Measurements from ENCODE around the gene FGF9.

FGF9 gene

DNA sequence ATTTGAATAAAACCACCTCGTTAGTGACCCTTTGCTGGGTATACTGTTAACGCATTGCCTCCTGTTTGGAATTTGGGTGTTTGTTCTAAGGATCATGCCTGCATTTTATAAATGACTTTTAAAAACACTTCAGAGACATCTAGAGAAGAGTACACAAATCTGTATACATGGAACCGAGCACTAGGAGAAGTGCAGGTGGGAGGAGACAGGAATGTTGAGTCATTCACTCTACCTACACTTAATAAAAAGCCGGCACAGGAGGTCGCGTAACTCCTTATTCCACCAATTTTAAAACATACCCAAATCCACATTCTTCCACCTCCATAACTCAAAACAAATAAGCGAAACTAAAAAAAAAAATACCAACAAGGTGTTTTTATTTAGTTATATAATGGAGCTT, 48.6 kb downstream of the FGF9 start:
- no peak for DNase-seq

DNA sequence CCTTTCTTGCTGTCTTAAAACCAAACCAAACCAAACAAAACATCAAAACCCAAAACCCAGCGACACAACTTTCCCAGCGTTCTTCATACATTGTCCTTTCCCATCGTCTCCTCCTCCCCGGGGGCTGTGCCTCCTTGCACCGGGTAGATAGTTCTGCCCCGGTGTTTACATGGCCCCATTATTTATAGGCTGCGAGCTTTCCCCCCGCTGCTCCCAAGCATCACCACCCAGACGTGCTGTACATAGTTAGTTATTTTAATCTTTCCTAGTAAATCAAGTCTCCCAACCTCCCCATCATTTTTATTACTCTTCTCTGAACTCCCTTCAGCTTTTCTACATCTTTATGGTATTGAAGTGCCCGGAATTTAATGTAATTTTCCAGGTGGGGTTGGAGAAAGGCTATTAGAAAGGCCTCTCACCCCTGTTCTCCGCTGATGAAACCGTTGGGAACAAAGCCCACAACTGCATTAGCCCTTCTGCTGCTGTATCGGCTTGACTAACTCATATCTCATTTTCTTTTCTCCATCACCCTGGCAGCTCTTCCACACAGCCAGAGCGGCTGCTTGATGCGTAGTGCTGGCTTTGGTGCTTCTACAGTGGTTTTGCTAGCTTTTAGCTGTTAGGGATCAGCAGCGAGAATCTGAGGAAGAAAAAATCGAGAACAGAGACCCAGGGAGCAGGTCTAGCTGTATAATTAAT, 53.1 kb downstream of the FGF9 start:
- DNase-seq, result no peak

DNA sequence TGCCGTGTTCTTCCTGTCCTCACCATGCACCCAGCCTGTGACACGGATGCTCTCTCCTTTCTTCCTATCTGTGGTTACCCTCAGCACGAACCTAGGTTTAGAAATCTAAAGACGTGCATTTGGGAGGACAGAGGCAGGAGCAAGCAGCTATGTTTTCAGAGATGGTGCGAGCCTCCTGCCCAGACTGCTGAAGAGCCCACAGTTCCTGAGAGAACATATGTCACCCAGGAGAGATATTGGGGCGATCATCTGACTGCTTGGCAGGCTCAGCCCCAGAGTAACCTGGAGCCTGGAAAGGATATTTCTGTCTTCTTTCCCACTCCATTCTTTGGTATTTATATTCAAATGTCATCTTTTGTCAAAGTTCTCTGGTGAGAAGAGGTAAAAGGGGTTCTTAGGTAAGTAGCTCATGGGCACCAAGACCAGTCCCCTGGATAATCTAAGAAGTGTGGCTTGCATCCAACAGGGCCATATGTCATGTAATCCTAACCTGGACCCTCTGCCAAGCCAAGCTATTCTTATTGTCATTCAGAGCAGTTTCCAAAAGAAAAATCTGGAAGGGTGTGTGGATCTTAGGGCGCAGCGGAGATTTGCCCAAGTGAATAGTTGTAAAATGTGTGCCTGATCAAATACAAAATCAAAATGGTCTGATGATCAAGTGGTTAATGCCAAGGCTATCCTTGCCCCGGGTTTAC, 59.5 kb downstream of the FGF9 start:
- DNase-seq, result peak; percentile 25 to 32

DNA sequence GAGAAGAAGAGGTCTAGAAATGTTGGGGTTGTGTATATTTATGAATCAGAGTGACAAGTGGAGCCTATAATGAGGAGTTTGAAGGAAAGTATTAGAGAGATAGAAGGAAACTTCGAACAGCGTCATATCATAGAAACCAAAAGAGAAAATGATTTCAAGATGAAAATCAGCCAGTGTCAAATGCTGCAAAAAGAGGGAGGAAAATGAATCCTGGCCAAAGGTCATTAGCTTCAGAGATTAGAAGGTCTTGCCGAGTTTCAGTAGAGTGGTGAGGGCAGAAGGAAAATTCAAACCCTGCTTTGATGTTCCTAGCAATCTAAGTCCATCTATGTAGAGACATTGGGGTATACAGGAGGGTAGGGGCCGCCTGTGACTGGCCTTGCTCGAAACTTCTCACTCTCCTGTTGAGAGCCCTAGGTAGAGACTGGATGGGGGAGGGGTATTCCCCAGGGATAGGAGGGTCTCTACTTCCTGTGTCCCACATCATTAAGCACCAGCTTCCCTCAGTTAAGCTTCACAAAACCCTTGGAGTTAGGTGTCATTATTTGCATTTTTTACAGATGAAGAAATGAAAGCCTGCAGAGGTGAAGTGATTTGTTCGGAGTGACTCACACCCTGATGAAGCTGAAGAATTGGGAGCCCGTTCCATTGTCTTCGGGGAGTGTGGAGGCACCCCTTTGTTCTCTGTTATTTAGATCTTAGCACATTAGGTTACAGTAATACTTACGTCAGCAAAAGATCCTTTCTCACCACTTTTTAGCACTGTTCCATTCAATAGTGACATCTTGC, 62.8 kb downstream of the FGF9 start:
- no peak for DNase-seq

DNA sequence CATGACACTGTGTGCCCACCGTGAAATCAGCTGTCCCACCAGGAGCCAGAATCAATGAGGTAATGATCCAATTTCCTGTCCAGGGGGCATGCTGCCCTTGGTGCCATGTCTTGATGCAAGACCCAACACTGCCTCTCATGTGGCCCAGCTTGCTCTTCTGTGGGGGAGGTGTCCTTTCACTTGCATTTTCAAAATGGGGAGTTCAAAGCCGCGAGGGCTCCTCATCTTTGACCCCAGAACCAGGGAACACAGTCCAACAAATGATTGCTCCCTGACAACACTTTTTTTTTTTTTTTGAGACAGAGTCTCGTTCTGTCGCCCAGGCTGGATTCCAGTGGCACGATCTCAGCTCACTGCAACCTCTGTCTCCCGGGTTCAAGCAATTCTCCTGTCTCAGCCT, 64.1 kb downstream of the FGF9 start:
- DNase-seq, result no peak

DNA sequence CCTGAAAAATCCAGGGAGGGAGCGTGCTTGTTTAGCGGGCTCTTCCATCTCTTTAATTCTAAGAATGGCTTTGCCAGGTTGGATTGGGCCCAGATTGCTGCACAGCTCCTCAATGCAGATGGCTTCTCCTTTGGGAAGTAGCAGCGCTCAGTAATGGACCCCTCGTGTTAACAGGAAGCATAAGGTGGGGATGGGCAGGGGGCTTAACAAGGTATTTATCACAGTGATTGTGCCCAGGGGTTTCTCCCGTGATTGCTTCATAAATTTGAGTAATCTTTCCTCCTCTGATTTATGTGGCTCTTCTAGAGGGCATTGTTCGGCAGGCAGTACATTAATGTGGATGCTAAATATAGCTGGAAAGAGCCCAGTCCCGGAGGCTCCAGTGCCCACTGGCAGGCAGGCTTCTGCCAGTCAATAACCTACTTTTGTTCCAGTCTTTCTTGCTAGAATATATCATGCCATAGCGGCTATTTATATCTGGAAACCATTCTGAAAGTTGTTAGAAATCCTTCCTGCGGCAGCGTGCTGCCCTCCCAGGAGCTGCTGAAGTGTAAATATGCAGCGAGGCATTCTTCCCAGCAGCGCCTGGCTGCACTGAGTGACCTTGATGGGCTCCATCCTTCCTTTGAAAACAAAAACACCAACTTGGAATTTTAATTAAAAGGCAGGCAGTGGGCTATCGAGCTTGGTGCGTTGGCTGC, 65.0 kb downstream of the FGF9 start:
- DNase-seq, result no peak

DNA sequence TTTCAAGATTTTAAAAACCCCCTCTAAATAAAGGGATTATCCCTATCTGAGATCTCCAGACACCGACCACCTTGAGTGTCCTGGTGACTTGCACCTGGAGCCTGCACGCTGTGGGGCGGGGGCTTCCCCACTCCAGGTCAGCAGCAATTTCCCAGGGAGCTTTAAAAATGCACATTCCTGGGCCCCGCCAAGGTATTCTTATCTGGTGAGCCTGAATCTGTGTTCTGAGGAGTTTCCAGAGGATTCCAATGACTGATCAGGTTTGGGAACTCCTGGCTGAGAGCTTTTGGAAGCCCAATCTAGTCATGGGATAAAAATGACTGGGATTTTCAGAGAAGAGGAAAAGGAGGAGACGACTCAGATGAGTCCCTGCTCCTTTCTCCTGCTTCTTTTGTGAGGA, 66.1 kb downstream of the FGF9 start:
- no peak for DNase-seq

DNA sequence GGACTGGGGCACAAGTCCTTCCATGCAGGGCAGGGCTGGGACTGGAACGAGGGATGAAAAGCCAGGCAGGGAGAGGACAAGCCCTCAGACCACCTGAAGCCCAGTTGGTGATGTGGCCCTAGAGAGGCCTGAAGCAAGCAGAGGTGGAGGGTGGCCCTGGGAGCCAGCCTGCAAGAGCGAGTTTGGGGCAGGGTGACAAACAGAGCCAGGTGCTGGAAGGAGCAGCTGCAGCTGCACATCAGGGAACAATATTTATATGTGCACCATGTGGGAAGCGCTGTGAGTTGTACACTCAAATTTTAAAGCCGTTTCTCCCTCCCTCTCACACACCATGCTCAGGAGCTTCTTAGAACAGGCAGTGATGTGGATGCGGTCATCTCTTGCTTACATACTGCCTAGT, 67.8 kb downstream of the FGF9 start:
- no peak for DNase-seq

DNA sequence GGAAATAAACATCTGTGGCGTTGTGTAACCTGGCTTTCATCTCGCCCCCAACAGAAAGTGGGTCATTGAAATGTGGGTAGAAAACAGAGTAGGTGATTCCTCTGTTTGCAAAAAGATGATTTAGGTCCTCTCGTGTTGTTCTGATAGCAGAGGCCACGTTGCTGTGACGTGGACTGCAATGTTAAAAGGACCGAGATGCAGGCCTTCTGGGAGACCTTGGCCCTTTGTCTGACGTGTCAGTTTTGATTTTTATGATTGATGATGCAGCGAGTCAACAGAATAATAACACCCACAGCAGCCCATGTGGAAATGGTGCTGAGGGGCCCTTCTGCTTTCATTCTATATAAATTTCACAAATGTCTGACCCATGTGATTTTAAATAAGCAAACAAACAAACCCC, 68.9 kb downstream of the FGF9 start:
- DNase-seq, result no peak

DNA sequence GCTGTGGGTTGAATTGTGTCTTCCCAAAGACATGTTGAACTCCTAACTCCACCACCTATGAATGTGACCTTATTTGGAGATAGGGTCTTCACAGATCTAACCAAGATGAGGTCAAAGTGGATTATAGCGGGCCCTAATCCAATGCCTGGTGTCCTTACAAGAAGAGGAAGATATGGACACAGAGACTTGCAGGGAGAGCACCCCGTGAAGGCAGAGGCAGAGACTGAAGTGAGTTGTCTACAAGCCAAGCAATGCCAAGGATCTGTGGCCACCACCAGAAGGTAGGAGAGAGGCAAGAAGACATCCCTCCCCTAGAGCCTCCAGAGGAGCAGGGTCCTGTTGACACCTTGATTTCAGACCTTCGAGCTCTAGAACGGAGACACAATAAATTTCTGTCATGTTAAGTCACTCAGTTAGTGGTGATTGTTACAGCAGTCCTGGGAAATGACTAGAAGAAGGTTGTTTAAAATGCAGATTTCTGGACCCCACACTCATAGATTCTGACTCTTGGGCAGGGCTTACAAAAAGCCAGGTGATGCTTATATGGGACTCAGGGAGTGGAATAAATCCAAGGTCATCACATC, 70.6 kb downstream of the FGF9 start:
- no peak for DNase-seq

DNA sequence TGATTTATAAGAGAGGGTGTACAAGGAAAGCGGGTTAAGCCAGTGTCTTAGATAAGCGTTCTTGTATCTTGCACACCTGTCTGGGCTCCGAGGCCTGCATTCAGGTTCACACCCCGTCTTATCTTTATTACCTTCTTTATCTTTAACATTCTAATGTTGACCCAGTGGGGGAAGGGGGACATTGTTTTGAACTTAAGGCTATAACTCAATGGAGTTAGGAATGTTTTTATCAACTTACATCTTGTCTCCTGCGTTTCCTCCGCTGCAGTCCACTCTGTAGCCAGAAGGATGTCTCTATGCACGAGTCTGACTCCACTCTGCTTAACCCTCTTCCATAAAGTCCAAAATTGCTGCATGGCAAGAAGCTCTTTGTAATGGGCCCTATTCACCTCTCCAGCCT, 71.2 kb downstream of the FGF9 start:
- DNase-seq, result no peak

DNA sequence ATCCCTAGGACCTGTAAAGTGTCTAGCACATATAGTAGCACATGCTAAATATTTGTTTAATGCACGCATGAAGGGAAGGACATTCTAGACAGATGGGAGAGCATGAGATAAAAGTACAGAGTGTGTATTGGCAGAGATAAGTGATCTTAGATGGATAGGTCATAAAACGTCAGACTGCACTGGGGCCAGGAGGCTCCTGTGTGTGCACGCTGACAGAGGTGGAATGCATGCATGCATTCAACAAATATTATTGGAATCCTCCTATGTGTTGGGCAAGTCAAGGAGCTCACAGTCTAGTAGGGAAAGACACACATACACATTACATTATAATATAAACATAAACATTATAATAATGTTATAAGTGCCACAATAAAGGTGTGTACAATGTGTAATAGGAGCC, 73.3 kb downstream of the FGF9 start:
- no peak for DNase-seq

DNA sequence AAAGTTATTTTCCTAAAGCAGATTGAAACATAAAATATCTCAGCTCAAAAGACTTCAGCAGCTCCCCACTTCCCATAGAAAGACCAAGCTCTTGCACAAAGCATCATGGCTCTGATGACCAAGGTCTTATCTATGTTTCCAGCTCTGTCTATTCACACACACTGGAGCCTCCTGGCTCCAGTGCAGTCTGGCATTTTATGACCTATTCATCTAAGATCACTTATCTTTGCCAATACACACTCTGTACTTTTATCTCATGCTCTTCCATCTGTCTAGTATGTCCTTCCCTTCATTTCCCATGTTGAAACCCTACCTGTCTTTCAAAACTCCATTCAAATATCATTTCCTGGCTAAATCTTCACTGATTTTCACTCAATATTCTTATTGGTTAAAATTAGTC, 74.4 kb downstream of the FGF9 start:
- DNase-seq, result no peak

DNA sequence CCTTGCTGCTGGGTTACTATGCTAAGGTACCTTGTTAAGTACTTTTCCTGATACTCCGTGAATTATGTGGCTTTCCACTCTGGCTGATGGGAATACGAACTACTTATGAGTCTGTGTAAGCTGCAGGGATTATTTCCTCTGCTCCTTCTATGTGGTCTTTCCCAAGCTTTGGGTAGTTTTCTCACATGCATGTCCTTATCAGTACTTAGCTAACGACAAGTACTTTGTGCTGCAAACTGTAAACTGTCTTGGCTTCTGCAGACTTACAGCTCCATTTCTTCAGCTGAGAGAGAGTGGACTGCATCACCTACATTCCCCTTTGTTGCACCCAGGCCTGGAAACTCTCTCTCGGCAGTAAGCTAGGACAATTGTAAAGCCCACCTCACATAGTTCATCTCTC, 76.6 kb downstream of the FGF9 start:
- no peak for DNase-seq

DNA sequence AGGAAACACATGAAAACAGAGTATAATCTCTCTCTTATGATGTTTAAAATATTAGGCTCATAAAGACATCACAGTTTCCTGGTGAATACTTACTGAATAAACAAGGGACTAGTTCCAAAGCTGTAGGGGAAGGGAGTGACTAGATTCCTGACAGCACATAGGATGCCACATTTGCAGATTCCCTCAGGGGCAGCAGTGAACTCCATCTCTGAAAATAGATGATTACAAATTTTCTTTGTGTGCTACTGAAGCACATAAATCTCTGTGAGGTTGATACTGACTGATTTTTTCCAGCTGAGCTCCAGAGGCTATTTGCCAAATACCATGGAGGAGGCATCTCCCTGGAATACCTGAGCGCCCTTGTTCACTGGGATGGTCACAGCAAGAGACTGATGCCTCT, 77.3 kb downstream of the FGF9 start:
- DNase-seq, result no peak

DNA sequence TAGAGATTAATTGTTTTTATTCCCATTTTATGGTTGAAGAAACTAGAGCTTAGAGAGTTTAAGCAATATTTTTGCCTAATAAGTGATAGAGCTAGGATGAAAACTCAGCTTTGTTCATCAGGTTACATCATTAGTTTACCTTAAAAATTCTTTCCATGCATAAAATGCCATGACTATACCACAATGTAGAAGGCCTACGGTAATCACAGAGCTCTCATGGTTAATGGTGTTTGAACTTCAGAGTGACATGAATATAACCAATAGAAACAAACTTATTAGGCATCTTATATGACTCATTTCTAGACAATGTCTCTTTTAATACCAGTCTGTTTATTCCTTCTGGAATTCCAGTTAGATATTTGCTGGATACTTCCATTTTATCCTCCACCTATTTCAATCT, 78.5 kb downstream of the FGF9 start:
- DNase-seq, result no peak

DNA sequence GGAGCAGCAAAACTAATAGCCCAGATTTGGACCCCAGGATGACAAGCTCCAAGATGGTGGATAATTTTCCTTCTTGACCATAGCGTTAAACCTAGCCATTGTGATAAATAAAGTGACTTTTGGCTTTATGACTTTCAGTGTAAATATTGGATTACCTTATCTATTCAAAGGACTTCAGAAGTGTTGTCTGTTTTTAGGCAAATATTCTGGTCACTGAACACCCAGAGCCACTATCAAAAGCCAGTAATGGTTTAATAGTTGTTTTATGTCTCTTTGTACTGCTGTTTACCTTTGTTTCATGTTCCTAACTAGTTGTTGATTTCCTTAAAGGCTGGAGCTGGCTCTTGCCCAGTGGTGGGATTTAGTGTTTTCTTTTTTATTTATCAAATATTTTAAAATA, 81.6 kb downstream of the FGF9 start:
- no peak for DNase-seq

DNA sequence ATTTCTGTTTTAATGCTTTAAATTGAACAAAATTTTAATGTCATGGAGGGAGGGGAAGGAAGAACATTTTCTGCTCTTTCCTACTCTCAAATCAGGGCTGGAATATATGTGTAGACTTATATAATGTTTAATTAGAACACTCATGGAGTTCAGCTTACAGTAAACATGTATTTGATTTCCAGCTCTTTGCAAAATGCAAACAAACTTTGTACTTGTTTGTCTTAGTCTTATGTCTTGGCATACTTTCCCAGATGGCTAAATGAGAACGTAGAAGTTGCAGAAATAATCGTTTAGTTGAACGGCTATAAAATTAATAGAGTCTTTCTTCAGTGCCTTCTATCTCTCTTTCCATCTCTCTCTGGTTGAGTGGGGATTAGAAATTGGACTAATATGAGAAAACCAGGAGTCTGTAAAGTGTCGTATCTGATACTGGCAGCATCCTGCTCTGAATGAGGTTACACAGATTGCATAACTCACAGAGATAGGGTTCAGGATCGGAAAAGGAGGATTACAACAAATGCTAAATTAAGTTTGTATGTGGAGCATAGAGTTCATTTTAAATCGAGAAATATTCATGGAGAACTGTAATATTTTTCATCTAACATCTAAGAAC, 82.3 kb downstream of the FGF9 start:
- no peak for DNase-seq

Measured in Kasumi-1 (cell line).